ENCODE data around the gene FOSB.
"Not testable (repeated sequence)": the region's sequence is repeated elsewhere in the genome, so short reads cannot be mapped to it uniquely, and the experiment has no call there.

Gene FOSB

GRCh38 chr19:45467456-45468158, at the start of gene FOSB:
Gene FOSB (plus strand): TSS chr19:45467996. CDS start chr19:45468587, 591 bp downstream.
- peak; percentile 95 for DNase-seq (ENCODE audit: low read depth)

GRCh38 chr19:45418802-45419201, 49.0 kb upstream of the FOSB start:
- DNase-seq (ENCODE audit: low read depth), result no peak

- no peak for DNase-seq (ENCODE audit: low read depth)
Measured at GRCh38 chr19:45419396-45419795, 48.4 kb upstream of the FOSB start.

GRCh38 chr19:45419895-45420294, 47.9 kb upstream of the FOSB start:
- DNase-seq (ENCODE audit: low read depth), result no peak

GRCh38 chr19:45420356-45420755, 47.4 kb upstream of the FOSB start:
- DNase-seq (ENCODE audit: low read depth), result no peak

GRCh38 chr19:45420871-45421270, 46.9 kb upstream of the FOSB start:
- no peak for DNase-seq (ENCODE audit: low read depth)

- DNase-seq (ENCODE audit: low read depth), result no peak
Measured at GRCh38 chr19:45421947-45422498, 45.8 kb upstream of the FOSB start.

GRCh38 chr19:45423033-45423588, 44.7 kb upstream of the FOSB start:
- no peak for DNase-seq (ENCODE audit: low read depth)

GRCh38 chr19:45423589-45424190, 44.1 kb upstream of the FOSB start, which contains the start of gene ERCC1:
Gene ERCC1 (minus strand): TSS chr19:45423917. CDS start chr19:45423374, 543 bp downstream.
- DNase-seq (ENCODE audit: low read depth), result peak; percentile 95

- DNase-seq (ENCODE audit: low read depth), result peak; percentile 91
Measured at GRCh38 chr19:45424191-45425058, 43.4 kb upstream of the FOSB start.

GRCh38 chr19:45428384-45429231, 39.2 kb upstream of the FOSB start:
- peak; percentile 47 for DNase-seq (ENCODE audit: low read depth)

- not testable (repeated sequence) for DNase-seq (ENCODE audit: low read depth)
Measured at GRCh38 chr19:45429896-45430295, 37.9 kb upstream of the FOSB start.

GRCh38 chr19:45431008-45431407, 36.8 kb upstream of the FOSB start:
- peak; percentile 84 for DNase-seq (ENCODE audit: low read depth)

GRCh38 chr19:45432543-45432942, 35.3 kb upstream of the FOSB start:
- DNase-seq (ENCODE audit: low read depth), result not testable (repeated sequence)

- DNase-seq (ENCODE audit: low read depth), result no peak
Measured at GRCh38 chr19:45437328-45437727, 30.5 kb upstream of the FOSB start.

- DNase-seq (ENCODE audit: low read depth), result no peak
Measured at GRCh38 chr19:45439190-45439568, 28.6 kb upstream of the FOSB start.

GRCh38 chr19:45439569-45440258, 28.1 kb upstream of the FOSB start:
- peak; percentile 79 for DNase-seq (ENCODE audit: low read depth)

- DNase-seq (ENCODE audit: low read depth), result no peak
Measured at GRCh38 chr19:45440259-45440638, 27.5 kb upstream of the FOSB start.

GRCh38 chr19:45440873-45441654, 26.7 kb upstream of the FOSB start:
- peak; percentile 36 for DNase-seq (ENCODE audit: low read depth)

GRCh38 chr19:45442408-45442777, 25.4 kb upstream of the FOSB start:
- no peak for DNase-seq (ENCODE audit: low read depth)
